ENCODE measurements around the gene OR2V1.
"Not testable (repeated sequence)": the region's sequence is repeated elsewhere in the genome, so short reads cannot be mapped to it uniquely, and the experiment has no call there.

OR2V1 gene, protein sequence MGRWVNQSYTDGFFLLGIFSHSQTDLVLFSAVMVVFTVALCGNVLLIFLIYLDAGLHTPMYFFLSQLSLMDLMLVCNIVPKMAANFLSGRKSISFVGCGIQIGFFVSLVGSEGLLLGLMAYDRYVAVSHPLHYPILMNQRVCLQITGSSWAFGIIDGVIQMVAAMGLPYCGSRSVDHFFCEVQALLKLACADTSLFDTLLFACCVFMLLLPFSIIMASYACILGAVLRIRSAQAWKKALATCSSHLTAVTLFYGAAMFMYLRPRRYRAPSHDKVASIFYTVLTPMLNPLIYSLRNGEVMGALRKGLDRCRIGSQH

GRCh38 chr5:181130832-181131496 is at the start of gene OR2V1:
Gene OR2V1 (minus strand): TSS chr5:181131169. CDS start chr5:181125304, 5,865 bp downstream.
- Mint-ChIP-seq H3K27me3 (peaks cover 35% of the 10 kb centered on the region), H3K4me3 (no peak within 1 kb of the TSS), H3K9me3 (ENCODE audit: low read depth) (no peaks in the 10 kb centered on the region), H3K36me3 (peaks cover 3% of the 10 kb centered on the region), H3K27ac (no peak within 1 kb of the TSS), H3K4me1 (ENCODE audit: low read depth) (no peaks in the 10 kb centered on the region)

DNA sequence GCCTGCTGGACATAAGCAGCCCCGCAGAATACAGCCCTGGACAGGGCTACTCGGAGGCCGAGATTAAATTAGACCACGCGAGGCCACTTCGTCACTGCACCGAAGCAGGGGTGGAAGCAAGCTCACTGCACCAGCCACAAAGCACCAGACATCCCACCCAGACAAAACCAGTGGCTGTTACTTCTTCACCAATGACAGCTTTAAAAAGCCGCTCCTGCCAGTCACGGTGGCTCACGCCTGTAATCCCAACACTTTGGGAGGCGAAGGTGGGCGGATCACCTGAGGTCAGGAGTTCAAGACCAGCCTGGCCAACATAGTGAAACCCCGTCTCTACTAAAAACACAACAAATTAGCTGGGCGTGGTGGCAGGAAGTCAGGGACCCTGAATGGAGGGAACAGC is 46.6 kb upstream of the OR2V1 start:
- not testable (repeated sequence) for H3K27ac Mint-ChIP-seq; H3K27me3 Mint-ChIP-seq; H3K36me3 Mint-ChIP-seq; H3K4me3 Mint-ChIP-seq; H3K9me3 Mint-ChIP-seq (ENCODE audit: low read depth)
- H3K4me1 Mint-ChIP-seq (ENCODE audit: low read depth), result peaks cover 20% of the 10 kb centered on the region

DNA sequence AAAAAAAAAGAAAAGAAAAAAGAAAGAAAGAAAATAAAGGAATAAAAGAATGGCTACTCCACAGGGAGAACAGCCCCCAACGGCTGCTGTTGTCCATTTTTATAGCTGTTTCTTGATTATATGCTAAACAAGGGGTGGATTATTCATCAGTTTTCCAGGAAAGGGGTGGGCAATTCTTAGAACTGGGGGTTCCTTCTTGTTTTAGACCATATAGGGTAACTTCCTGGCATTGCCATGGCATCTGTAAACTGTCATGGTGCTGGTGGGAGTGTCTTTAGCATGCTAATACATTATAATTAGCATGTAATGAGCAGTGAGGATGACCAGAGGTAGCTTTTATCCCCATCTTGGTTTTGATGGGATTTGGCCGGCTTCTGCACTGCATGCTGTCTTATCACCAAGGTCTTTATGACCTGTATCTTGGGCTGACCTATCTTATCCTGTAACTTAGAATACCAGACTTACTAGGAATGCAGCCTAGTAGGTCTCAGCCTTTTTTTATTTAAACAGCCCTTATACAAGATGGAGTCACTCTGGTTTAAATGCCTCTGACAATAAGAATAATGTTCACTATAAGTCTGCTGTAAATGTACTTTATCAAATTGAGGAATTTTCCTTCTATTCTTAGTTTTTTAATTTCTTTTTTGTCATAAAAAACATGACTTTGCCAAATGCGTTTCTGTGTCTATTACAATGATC is 45.4 kb upstream of the OR2V1 start:
- no peaks in the 10 kb centered on the region for H3K36me3 Mint-ChIP-seq
- H3K27me3 Mint-ChIP-seq, result no peaks in the 10 kb centered on the region
- H3K4me3 Mint-ChIP-seq, result no peak overlapping the region
- peaks cover 17% of the 10 kb centered on the region for H3K4me1 Mint-ChIP-seq (ENCODE audit: low read depth)
- no peaks in the 10 kb centered on the region for H3K9me3 Mint-ChIP-seq (ENCODE audit: low read depth)
- no peak overlapping the region for H3K27ac Mint-ChIP-seq

DNA sequence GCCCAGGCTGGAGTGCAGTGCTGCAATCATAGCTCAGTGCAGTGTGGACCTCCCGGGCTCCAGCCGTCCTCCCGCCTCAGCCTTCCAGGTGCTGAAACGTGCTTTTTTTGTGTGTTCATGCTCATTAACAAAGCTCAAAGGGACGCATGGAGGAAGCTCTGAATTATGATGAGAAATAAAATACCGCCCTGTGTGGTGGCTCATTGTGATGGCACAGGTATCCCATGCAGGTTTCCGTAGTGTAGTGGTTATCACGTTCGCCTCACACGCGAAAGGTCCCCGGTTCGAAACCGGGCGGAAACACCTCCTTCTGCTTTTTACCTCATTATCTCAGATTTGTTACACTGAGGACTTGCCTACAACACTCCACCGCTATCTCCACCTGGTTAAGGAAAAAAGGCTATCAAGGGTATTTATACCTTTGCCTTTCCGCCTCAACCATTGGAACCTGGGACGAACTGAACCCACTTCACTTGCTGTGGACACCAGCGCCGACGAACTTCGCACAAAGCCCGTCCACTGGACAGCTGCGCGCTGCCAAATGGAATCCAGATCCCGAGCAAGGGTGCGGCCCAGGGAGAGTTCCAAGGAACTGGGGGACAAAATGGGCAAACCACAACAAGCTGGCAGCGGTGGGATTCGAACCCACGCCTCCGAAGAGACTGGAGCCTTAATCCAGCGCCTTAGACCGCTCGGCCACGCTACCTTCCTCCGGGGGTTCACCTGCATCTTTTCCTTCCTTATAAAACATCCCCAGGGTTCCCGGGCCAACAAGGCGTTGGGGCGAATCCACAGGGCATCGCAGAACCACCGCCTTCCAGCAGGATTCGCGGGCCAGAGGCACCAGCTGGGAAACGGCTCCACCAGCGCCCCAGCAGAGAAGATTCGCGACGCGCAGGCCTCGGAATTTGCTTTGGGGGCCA is 42.7 kb upstream of the OR2V1 start:
- no peaks in the 10 kb centered on the region for H3K36me3 Mint-ChIP-seq
- H3K9me3 Mint-ChIP-seq (ENCODE audit: low read depth), result no peaks in the 10 kb centered on the region
- H3K27ac Mint-ChIP-seq, result peak overlapping the region; percentile 99
- H3K4me1 Mint-ChIP-seq (ENCODE audit: low read depth), result peaks cover 41% of the 10 kb centered on the region
- H3K27me3 Mint-ChIP-seq, result no peaks in the 10 kb centered on the region
- peak overlapping the region; percentile 96 for H3K4me3 Mint-ChIP-seq

GRCh38 chr5:181173027-181173419 is 42.1 kb upstream of the OR2V1 start:
- Mint-ChIP-seq H3K36me3 (no peaks in the 10 kb centered on the region), H3K27me3 (no peaks in the 10 kb centered on the region), H3K4me3 (peak overlapping the region; percentile 96), H3K27ac (peak overlapping the region; percentile 99), H3K9me3 (ENCODE audit: low read depth) (no peaks in the 10 kb centered on the region), H3K4me1 (ENCODE audit: low read depth) (peaks cover 46% of the 10 kb centered on the region)

DNA sequence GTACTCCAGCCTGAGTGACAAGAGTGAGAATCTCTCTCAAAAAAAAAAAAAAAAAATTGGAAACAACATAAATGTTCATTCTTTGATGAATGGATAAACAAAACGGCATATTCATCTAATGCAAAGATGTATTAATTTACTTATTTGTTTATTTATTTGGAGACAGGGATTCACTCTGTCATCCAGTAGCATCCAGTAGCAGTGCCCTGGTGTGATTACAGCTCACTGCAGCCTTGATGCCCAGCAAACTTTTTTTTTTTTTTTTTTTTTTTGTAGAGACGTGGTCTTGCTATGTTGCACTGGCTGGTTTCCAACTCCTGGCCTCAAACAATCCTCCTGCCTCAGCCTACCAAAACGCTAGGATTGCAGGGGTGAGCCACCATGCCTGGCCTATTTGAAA is 40.8 kb upstream of the OR2V1 start:
- H3K27ac Mint-ChIP-seq, result no peak overlapping the region
- no peaks in the 10 kb centered on the region for H3K9me3 Mint-ChIP-seq (ENCODE audit: low read depth)
- H3K4me1 Mint-ChIP-seq (ENCODE audit: low read depth), result peaks cover 59% of the 10 kb centered on the region
- H3K36me3 Mint-ChIP-seq, result no peaks in the 10 kb centered on the region
- no peaks in the 10 kb centered on the region for H3K27me3 Mint-ChIP-seq
- peak overlapping the region; percentile 70 for H3K4me3 Mint-ChIP-seq

DNA sequence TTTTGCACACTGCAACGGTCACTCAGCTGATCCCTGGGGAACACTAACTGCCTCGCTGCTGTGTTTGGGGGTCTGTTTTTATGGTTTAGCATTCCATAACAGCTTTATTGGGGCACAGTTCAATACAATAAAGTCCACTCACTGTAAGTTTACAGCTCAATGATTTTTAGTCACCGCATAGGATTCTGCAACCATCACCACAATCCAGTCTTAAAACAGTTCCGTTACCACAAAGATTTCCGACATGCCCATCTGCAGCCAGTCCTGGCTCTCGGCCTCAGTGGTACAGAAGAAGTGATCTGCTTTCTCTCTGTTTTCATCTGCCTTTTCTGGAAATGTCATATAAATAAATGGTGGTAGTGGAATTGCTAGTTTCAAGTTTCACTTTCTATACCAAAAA is 40.0 kb upstream of the OR2V1 start:
- no peaks in the 10 kb centered on the region for H3K36me3 Mint-ChIP-seq
- H3K27ac Mint-ChIP-seq, result no peak overlapping the region
- H3K4me1 Mint-ChIP-seq (ENCODE audit: low read depth), result peaks cover 67% of the 10 kb centered on the region
- no peaks in the 10 kb centered on the region for H3K9me3 Mint-ChIP-seq (ENCODE audit: low read depth)
- peak overlapping the region; percentile 20 for H3K4me3 Mint-ChIP-seq
- no peaks in the 10 kb centered on the region for H3K27me3 Mint-ChIP-seq

- Mint-ChIP-seq H3K9me3 (ENCODE audit: low read depth) (no peaks in the 10 kb centered on the region), H3K27ac (peak overlapping the region; percentile 41), H3K4me3 (peak overlapping the region; percentile 61), H3K36me3 (no peaks in the 10 kb centered on the region), H3K4me1 (ENCODE audit: low read depth) (peaks cover 72% of the 10 kb centered on the region), H3K27me3 (no peaks in the 10 kb centered on the region)
Measured at GRCh38 chr5:181170237-181170825, 39.4 kb upstream of the OR2V1 start.

- H3K9me3 Mint-ChIP-seq (ENCODE audit: low read depth); H3K27me3 Mint-ChIP-seq; H3K36me3 Mint-ChIP-seq: not testable (repeated sequence)
- Mint-ChIP-seq H3K4me1 (ENCODE audit: low read depth) (peaks cover 74% of the 10 kb centered on the region), H3K27ac (peak overlapping the region; percentile 71), H3K4me3 (peak overlapping the region; percentile 61)
Measured at GRCh38 chr5:181169459-181170236, 38.7 kb upstream of the OR2V1 start.

- Mint-ChIP-seq H3K27me3 (no peaks in the 10 kb centered on the region), H3K27ac (peak overlapping the region; percentile 71), H3K4me3 (peak overlapping the region; percentile 53), H3K36me3 (no peaks in the 10 kb centered on the region), H3K9me3 (ENCODE audit: low read depth) (no peaks in the 10 kb centered on the region), H3K4me1 (ENCODE audit: low read depth) (peaks cover 79% of the 10 kb centered on the region)
Measured at GRCh38 chr5:181168595-181169118, 37.7 kb upstream of the OR2V1 start.

DNA sequence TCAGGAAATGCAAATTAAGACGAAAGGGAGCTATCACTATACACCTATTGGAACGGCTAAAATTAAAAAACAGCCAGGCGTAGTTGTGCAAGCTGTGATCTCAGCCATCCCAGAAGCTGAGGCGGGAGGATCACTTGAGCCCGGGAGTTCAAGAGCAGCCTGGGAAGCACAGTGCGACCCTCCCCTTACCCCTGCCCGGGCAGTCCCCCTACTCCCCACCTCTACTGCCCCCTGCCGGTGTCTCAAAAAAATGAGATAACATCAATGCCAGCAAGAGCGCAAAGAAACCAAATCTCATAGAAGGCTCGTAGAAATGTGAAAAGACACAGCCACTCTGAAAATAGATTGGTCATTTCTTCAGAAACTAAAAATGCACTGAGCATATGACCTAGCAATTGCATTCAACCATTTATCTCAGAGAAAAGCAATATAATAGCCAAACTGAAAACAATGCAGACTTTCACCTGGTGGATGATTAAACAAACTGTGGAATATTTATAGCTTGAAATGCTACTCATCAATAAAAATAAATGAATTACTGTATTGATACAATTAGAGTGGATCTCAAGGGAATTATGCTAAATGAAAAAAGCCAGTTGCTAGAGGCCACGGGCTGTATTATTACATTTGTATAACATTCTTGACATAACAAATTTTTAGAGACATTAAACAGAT is 37.0 kb upstream of the OR2V1 start:
- Mint-ChIP-seq H3K27me3 (no peaks in the 10 kb centered on the region), H3K27ac (no peak overlapping the region), H3K36me3 (no peaks in the 10 kb centered on the region), H3K4me3 (peak overlapping the region; percentile 13), H3K9me3 (ENCODE audit: low read depth) (no peaks in the 10 kb centered on the region), H3K4me1 (ENCODE audit: low read depth) (peaks cover 79% of the 10 kb centered on the region)

GRCh38 chr5:181166812-181167733 is 36.1 kb upstream of the OR2V1 start:
- no peaks in the 10 kb centered on the region for H3K27me3 Mint-ChIP-seq
- H3K27ac Mint-ChIP-seq, result peak overlapping the region; percentile 79
- H3K9me3 Mint-ChIP-seq (ENCODE audit: low read depth), result no peaks in the 10 kb centered on the region
- no peaks in the 10 kb centered on the region for H3K36me3 Mint-ChIP-seq
- peaks cover 76% of the 10 kb centered on the region for H3K4me1 Mint-ChIP-seq (ENCODE audit: low read depth)
- H3K4me3 Mint-ChIP-seq, result peak overlapping the region; percentile 51

Data from activated naive CD8-positive, alpha-beta T cell (primary cell).